GM21717 (cell line): ENCODE measurements around the gene EOLA1.
"Not testable (repeated sequence)": the region's sequence is repeated elsewhere in the genome, so short reads cannot be mapped to it uniquely, and the experiment has no call there.

Experiments
- ATAC-seq: cut with Tn5 transposase; IDR thresholded peaks from one replicate; pipeline ENCODE4 v1.9.1; 2021; ENCODE audit warnings: mild to moderate bottlenecking, moderate library complexity; ENCODE audit not compliant: unreplicated experiment

Gene EOLA1

DNA sequence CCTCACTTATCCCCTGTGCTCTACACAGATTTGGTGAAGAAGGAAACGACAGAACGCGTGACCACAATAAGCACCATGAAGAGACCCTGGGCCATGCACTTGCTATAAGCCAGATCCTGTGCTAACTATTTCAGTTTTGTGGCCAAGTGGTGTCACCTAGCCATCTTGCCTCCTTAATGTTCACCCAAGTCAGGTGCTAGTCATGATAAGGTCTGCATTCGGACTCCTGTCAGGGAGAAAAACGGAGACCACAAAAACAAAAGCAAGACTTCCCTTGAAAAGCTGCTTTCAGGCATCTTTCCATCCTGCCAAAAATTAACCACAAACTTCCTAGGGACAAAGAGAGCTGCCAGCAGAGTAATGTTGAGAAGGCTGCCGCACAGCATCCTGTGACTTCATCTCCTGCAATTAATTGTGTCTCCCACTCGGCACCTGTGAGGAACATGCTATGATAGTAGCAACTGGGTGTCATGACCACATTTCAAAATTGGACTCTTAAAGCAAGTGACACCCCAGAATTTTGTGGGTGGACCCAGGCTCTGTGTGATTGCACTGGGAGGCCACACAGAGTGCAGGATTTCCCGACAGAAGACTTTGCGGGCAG is 26.9 kb upstream of the EOLA1 start:
- ATAC-seq, result no peak

GRCh38 chrX:149515954-149516602 is 24.7 kb upstream of the EOLA1 start:
- ATAC-seq, result no peak

DNA sequence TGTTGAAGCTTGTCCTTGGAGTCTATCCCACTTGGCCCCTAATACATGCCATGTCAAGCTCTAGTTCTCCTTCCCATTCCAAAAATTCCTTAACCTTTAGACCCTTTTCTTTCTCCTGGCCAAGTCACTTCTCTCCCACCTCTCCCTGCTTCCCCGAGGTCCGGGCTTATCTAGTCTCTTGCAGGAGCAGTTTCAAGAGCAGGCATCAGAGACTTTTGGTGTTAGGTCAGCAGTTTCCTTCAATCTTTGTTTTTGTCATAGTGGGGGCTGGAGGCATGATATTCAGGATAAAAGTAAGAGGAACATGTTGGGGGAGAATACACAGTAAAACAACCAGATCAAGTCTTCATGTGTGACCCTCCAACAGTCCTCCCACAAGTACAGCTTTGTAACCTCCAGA is 24.2 kb upstream of the EOLA1 start:
- no peak for ATAC-seq

GRCh38 chrX:149517308-149517707 is 23.5 kb upstream of the EOLA1 start:
- no peak for ATAC-seq

DNA sequence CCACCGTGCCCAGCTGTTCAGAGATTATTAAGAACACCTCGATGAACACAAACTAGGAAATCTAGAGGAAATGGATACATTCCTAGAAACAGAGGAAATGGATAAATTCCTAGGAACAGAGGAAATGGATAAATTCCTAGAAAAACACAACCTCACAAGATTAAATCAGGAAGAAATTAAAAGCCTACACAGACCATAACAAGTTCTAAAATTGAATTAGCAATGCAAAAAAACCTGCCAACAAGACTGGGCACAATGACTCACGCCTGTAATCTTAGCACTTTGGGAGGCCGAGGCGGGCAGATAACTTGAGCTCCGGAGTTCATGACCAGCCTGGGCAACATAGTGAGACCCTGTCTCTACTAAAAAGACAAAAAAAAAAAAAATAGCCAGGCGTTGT is 22.6 kb upstream of the EOLA1 start:
- ATAC-seq, result no peak

- ATAC-seq, result not testable (repeated sequence)
These were observed 20.1 kb upstream of the EOLA1 start for GRCh38 chrX:149520636-149521277.

- ATAC-seq, result no peak
These were observed 19.4 kb upstream of the EOLA1 start for GRCh38 chrX:149521438-149521837.

DNA sequence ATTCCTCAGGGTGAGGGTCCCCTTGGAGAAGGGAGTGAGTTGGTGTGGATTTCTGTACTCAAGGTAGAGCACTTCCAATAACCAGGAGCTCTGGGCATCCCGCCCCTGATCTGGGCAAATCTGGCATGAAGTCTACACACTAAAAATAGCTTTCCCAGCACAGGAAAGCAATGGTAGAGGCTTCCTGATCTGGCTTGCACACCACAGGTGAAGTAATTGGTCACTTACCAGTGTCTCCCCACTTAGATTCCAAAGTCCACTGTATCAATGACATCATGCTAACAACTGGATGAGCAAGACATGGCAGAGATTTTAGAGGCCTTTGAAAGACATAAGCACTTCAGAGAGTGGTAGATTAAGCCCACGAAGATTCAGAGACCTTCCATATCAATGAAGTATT is 17.9 kb upstream of the EOLA1 start:
- no peak for ATAC-seq

GRCh38 chrX:149525389-149525788 is 15.4 kb upstream of the EOLA1 start:
- peak; percentile 95 for ATAC-seq

- ATAC-seq, result peak; percentile 59
These were observed 14.9 kb upstream of the EOLA1 start for GRCh38 chrX:149525903-149526302.

GRCh38 chrX:149526318-149527033 is 14.3 kb upstream of the EOLA1 start:
- not testable (repeated sequence) for ATAC-seq

DNA sequence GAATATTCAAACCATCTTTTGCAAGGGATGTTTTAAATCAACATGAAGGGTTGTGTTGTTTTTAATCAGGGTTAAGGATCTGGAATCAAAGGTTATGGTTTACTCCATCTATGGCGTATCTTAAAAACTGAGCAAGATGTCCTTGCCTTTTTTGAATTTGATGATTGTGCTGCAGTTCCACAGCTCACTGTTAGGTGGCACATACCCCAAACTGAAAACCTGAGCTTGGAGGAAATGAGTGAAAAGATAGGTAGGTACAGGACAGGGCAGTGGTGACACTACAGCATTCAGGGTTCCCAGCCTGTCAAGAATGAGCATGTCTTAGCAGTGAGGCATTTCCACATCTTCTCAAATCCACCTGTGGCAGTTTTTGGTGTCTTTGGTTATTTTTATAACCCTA is 13.1 kb upstream of the EOLA1 start:
- no peak for ATAC-seq

DNA sequence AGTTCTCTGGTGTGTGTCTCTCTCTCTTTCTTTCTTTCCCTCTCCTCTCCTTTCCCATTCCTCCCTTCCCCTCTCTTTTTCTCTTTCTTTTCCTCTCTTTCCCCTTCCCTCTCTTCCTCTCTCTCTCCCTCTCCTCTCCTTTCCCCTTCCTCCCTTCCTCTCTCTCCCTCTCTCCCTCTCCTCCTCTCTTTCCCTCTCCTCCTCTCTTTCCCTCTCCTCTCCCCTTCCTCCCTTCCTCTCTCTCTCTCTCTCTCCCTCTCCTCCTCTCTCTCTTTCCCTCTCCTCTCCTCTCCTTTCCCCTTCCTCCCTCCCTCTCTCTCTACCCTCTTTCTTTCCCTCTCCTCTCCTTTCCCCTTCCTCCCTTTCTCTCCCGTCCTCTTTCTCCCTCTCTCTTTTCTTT is 12.4 kb upstream of the EOLA1 start:
- ATAC-seq, result no peak

DNA sequence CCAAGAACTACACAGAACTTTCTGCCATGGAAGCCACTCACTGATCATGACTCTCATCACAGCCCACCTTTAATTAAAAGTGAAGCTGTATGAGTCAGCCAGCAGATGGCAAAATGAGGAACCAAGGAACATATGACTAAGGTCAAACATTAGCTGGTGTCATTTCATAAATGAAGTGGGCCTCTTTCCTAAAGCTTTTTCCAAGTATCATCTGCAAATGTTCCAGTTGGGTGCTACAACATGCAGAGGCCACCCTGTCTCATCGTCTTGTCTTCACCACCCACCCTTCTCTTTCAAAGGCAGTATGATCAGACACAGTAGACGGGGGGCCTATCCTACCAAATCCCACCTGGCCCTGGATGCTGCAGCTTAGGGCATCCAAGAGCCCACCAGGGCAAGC is 9.2 kb upstream of the EOLA1 start:
- peak; percentile 58 for ATAC-seq

- not testable (repeated sequence) for ATAC-seq
These were observed 7.9 kb upstream of the EOLA1 start for GRCh38 chrX:149532868-149533267.

DNA sequence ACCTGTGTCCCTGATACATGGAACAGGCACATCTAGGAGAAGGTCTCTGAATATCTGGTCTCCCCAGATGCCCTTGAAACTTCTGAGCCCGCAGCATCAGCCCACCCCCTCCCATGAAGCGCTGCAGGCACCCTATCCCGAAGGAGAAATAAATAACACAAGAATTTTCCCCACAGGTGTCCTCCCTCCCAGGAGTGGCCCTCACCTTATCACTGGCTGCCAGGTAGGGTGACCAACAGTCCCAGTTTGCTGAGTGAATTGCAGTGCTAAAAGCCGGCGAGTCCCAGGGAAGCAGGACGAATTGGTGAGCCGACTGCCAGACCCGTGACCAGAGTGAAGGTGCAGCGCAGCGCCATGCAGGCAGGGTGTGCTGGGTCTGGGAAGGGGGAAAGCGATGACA is 6.8 kb upstream of the EOLA1 start:
- ATAC-seq, result not testable (repeated sequence)

DNA sequence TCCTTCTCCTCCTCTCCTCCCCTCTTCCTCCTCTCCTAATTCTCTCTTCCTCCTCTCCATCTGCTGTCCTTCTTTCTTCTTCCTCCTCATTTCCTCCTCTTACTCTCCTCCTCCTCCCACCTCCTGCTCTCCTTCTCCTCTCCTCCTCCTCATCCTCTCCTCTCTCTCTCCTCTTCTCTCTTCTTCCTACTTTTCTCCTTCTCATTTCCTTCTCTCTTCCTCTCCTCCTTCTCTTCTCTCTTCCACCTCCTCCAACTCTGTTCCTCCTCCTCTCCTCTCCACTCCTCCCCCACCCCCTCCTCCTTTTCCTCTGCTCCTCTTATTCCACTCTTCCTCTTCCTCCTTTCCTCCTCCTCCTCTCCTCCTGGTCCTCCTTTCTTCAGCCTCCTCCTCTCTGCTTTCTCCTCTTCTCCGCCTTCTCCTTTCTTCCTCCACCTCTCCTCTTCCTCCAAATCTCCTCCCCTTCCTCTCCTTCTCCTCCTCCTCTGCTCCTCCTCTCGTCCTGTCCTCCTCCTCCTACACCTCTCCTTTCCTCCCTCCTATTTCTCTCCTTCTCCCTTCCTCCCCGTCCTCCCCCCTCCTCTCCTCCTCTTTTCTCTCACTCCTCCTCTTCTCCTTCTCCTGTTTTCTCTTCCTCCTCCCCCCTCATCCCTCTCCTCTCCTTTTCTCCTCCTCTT is 5.7 kb upstream of the EOLA1 start:
- not testable (repeated sequence) for ATAC-seq

DNA sequence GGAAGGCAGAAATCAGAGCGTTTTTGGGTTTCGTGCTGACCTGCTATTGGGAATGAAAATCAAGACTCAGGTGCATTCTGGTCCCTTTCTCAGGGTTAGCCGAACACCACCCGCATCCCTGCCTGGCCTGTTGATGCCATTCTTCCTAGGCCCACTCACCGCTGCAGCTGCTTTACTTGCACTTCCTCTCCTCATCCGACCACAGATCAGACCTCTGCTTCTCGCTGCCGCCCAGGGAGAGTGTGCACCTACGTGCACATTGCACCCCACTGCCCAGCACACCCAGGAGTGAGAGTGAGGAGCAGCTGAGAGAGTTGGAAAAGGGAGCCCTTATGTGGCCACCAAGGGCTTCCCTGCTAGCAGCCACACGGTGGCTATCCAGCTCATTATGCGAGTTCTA is 3.3 kb upstream of the EOLA1 start:
- ATAC-seq, result not testable (repeated sequence)

GRCh38 chrX:149539283-149540130 is 1.3 kb upstream of the EOLA1 start:
- peak; percentile 47 for ATAC-seq

GRCh38 chrX:149540131-149540620 is 636 bp upstream of the EOLA1 start:
- ATAC-seq, result peak; percentile 10
